Central memory CD4-positive, alpha-beta T cell (primary cell): Measurements from ENCODE around the gene PIEZO2.

Experiments used
- DNase-seq: peaks from one replicate; pipeline ENCODE4 v3.0.0; 2022

The PIEZO2 gene

GRCh38 chr18:11024928-11025669, 124.3 kb downstream of the PIEZO2 start:
- DNase-seq: no peak

GRCh38 chr18:11021477-11021876, 127.9 kb downstream of the PIEZO2 start:
- no peak for DNase-seq

- no peak for DNase-seq
Measured at GRCh38 chr18:11020877-11021414, 128.4 kb downstream of the PIEZO2 start.

- DNase-seq: no peak
Measured at GRCh38 chr18:11020161-11020853, 129.1 kb downstream of the PIEZO2 start.

GRCh38 chr18:11019295-11020105, 129.9 kb downstream of the PIEZO2 start:
- DNase-seq: no peak

- no peak for DNase-seq
Measured at GRCh38 chr18:11009869-11010268, 139.5 kb downstream of the PIEZO2 start.

- no peak for DNase-seq
Measured at GRCh38 chr18:11009147-11009546, 140.2 kb downstream of the PIEZO2 start.

GRCh38 chr18:11008505-11008904, 140.9 kb downstream of the PIEZO2 start:
- no peak for DNase-seq

- no peak for DNase-seq
Measured at GRCh38 chr18:11005528-11005927, 143.8 kb downstream of the PIEZO2 start.

GRCh38 chr18:11004951-11005350, 144.4 kb downstream of the PIEZO2 start:
- no peak for DNase-seq

GRCh38 chr18:11004294-11004693, 145.1 kb downstream of the PIEZO2 start:
- DNase-seq: no peak

GRCh38 chr18:11002796-11003195, 146.6 kb downstream of the PIEZO2 start:
- no peak for DNase-seq

- DNase-seq: no peak
Measured at GRCh38 chr18:11002277-11002676, 147.1 kb downstream of the PIEZO2 start.

- no peak for DNase-seq
Measured at GRCh38 chr18:11000071-11000470, 149.3 kb downstream of the PIEZO2 start.

GRCh38 chr18:10997885-10998284, 151.5 kb downstream of the PIEZO2 start:
- DNase-seq: no peak

- DNase-seq: no peak
Measured at GRCh38 chr18:10995550-10995949, 153.8 kb downstream of the PIEZO2 start.

- no peak for DNase-seq
Measured at GRCh38 chr18:10989486-10989885, 159.9 kb downstream of the PIEZO2 start.

- DNase-seq: no peak
Measured at GRCh38 chr18:10985689-10986088, 163.7 kb downstream of the PIEZO2 start.

- no peak for DNase-seq
Measured at GRCh38 chr18:10979411-10979810, 170.0 kb downstream of the PIEZO2 start.

- DNase-seq: no peak
Measured at GRCh38 chr18:10977042-10977441, 172.3 kb downstream of the PIEZO2 start.

GRCh38 chr18:10973567-10974203, 175.7 kb downstream of the PIEZO2 start:
- no peak for DNase-seq

- DNase-seq: no peak
Measured at GRCh38 chr18:10971717-10972116, 177.7 kb downstream of the PIEZO2 start.

- DNase-seq: no peak
Measured at GRCh38 chr18:10965119-10965518, 184.2 kb downstream of the PIEZO2 start.
